ENCODE data around the gene TBC1D2. TPM values are rescaled to one million over a fixed set of nuclear protein-coding genes. Genes with fewer than 3 reads are reported as not detected.

TBC1D2 gene
- total RNA-seq, 1 experiment from 2014 or later: 27.9 TPM

- no peak for DNase-seq (ENCODE audit: low read depth)
These were observed 15.0 kb downstream of the TBC1D2 start for GRCh38 chr9:98240475-98240874.

DNA sequence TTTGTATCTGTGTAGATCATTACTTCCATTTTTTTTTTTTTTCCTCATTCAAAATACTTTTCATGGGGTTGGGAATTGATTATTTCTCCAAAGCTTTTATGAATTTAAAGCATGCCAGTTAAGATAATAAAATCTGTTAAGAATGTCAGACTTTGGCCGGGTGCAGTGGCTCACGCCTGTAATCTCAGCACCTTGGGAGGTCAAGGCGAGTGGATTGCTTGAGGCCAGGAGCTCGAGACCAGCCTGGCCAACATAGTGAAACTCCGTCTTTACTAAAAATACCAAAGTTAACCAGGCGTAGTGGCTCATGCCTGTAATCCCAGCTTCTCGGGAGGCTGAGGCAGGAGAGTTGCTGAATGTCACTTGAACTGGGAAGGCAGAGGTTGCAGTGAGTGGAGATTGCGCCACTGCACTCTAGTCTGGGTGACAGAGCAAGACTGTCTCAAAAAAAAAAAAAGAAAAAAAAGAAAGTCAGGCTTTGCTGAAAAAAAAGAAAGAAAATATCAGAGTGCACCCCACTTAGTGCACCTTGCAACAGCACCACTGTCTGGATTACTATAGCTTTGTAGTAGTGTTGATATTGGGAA, 18.5 kb downstream of the TBC1D2 start:
- no peak for DNase-seq (ENCODE audit: low read depth)

- DNase-seq (ENCODE audit: low read depth): no peak
These were observed 20.3 kb downstream of the TBC1D2 start for GRCh38 chr9:98235126-98235525.

DNA sequence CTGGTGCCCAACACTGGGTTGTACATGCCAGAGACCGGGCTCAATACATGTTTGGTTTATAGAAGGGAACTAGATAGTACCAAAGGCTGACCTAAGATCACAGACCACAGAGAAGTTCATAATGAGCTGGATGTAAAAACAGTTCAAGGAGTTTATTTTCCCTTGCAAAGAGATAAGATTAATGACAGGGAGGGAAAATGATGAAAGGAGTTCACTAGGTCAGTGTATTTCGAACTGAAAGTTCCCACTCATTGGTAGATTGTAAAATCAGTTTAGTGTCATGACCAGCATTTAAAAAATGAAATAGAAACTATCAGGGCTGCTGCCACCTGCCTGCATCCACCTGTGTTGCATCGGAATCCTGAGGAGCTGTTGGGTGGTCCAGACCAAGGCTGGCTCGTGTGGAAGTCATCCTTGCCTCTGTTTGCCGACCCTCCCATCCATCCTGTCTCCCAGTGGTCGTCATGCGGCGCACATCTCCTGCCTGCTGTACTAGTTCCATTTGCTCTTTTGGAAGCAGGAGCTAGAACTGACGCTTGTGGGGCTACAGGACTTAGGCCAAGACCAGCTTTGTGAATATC, 21.1 kb downstream of the TBC1D2 start:
- DNase-seq (ENCODE audit: low read depth): no peak

- no peak for DNase-seq (ENCODE audit: low read depth)
These were observed 22.5 kb downstream of the TBC1D2 start for GRCh38 chr9:98232926-98233325.

DNA sequence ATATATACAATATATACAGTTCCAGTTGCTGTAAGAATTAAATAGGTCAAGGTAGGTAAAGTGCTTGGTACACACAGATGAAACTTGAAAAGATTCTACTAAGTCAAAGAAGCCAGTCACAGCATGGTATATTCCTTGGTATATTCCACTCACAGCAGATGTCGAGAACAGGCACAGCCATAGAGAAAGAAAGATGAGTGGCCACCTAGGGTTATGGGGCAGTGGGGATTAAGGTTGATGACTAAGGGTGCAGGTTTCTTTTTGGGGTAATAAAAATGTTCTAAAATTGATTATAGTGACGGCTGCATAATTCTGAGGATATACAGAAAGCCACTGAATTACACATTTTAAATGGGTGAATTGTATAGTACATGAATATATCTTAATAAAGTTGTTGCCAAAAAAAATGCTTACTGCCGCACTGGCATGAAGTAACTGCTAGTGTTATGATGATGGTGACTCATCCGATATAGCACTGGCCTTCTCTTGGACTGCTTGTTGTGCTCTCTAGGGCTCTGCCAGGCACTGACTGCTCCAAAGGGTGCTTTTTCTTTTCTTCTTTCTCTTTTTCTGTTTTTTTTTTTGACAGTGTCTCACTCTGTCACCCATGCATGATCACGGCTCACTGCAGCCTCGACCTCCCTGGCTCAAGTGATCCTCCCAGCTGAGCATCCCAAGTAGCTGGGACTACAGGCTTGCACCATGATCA, 23.5 kb downstream of the TBC1D2 start:
- peak; percentile 86 for DNase-seq (ENCODE audit: low read depth)

- no peak for DNase-seq (ENCODE audit: low read depth)
These were observed 24.7 kb downstream of the TBC1D2 start for GRCh38 chr9:98230789-98231188.

DNA sequence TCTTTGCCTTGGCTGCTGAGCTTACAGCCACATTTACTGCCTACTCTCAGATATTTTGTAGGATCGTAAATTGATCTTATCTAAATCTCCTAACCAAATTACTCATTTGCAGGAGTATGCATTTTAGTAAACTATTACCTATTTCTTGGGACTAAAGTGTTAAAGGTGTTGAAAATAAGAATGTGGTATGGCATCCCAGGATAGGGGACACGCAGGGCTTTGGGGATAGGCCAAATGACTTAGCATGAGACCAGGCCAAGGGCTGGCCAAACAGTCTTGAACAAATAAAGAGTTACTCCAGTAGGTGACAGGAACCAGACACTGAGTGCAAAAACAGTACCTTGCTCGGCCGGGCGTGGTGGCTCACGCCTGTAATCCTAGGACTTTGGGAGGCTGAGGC, 25.1 kb downstream of the TBC1D2 start:
- peak; percentile 46 for DNase-seq (ENCODE audit: low read depth)

- DNase-seq (ENCODE audit: low read depth): no peak
These were observed 25.8 kb downstream of the TBC1D2 start for GRCh38 chr9:98229620-98230019.

DNA sequence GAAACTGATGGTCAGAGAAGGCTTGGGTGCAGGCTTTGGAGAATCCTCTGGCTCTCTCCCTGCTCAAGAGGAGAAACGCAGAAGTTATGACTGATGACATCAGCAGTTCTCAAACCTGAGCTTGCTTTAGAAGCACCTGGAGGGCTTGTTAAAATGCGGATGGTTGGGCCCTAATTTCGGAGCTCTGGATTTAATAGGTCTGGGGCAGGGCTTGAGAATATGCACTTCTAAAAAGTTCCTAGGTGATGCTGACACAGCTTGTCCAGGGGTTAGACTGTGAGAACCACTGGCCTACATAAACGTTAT, 26.4 kb downstream of the TBC1D2 start:
- DNase-seq (ENCODE audit: low read depth): no peak

GRCh38 chr9:98228392-98229089, 26.9 kb downstream of the TBC1D2 start:
- no peak for DNase-seq (ENCODE audit: low read depth)

GRCh38 chr9:98227883-98228282, 27.6 kb downstream of the TBC1D2 start:
- no peak for DNase-seq (ENCODE audit: low read depth)

DNA sequence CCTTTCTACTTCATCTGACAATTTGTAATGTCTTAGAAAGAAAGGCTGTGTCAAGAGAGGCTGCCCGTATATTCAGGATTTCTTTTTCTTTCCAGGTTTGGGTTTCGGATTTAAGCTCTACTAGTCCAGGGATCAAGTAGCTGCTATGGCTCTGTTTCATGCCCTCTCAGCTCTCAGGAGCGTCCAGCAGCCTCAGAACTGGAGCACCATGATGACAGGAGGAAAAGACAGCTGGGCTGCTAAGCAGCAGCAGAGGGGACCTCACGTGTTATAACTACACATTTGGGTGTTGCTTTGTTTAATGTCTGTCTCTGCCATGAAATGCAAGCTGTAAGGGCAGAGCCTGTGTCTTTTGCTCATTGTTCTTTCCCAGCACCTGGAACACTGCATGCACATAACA, 28.5 kb downstream of the TBC1D2 start:
- DNase-seq (ENCODE audit: low read depth): no peak

- DNase-seq (ENCODE audit: low read depth): peak; percentile 63
These were observed 28.9 kb downstream of the TBC1D2 start for GRCh38 chr9:98226516-98226915.

DNA sequence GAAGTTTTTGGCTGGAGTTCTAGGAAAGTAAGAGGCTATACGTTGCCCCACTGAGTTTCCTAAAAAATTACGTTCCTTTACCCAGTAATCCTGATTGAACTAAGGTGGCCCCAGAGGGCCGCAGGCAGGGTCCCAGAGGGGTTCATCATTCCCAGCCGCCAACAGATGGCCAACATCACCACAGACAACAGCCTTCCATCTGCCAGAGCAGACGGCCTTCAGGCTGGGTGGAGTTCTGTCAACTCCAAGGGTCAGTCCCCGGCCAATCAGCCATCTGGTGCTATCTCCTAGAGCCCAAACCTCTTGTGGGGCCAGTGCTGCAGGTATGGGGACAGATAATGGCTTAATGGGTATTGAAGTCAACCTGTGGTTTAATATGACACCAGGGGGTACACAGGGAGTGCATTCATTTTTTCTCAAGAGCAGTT, 30.4 kb downstream of the TBC1D2 start:
- no peak for DNase-seq (ENCODE audit: low read depth)

DNA sequence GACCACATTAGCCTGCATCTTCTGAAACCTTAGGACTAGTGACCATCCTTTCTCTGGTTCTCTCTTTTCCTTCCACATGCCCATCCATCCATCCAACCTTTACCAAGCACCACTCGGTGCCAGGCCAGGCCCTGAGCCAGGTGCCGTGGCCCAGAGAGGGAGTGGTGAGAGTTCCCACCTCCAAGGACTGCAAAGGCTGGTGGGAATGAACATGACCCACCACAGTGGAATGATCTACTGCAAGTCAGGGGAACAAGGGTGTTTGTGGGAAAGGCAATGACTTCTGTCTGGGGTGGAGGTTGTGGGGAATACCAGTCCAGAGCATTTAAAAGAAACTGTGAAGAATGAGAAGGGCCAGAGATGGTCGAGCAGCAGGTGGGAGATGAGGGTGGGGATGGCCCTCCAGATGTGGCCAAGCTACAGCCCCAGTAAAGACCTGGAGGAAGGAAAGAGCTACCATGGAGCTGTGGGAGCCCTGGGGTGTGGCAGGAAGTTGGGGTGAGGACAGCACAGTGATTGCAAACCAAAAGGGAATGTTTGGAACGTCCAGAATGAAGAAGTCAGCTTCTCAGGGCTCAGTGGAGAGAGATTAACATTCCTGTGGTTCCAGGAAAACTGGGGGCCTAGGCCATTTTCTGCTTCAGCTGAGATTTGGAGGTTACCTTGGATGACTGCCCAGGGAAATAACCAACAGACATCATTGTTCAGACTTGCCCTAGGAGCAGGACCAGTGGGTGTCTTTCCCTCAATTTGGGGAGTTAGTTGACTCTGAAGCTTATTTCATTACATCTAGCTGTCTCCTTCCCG, 32.4 kb downstream of the TBC1D2 start:
- peak; percentile 100 for DNase-seq (ENCODE audit: low read depth)

- no peak for DNase-seq (ENCODE audit: low read depth)
These were observed 34.5 kb downstream of the TBC1D2 start for GRCh38 chr9:98220911-98221310.

- no peak for DNase-seq (ENCODE audit: low read depth)
These were observed 35.6 kb downstream of the TBC1D2 start for GRCh38 chr9:98219794-98220370.

GRCh38 chr9:98219364-98219716, 36.1 kb downstream of the TBC1D2 start:
- no peak for DNase-seq (ENCODE audit: low read depth)

GRCh38 chr9:98218562-98219363, 36.7 kb downstream of the TBC1D2 start:
- no peak for DNase-seq (ENCODE audit: low read depth)

DNA sequence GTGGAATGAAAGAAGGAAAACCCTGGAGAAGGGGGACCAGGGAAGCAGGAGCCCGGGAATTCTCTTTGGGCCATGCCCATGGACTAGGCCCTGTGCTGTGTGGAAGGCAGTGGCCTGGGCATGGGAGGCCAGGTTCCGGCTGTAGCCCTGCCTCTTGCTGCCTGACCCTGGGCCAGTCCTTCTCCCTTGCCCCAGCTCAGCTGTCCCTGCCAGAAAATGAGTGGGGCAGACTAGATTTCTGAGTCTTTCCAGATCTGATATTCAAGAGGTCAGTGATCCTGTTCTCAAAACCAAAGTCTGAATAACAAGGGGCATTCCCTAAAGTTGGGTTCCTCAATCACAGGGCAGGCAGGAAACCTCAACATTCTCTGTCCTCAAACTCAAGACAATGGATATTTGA, 38.2 kb downstream of the TBC1D2 start:
- no peak for DNase-seq (ENCODE audit: low read depth)

Data from M059J (cell line).